WI38 (cell line): ENCODE data around the gene ZNF804A.

Source experiments
- H3K4me3 ChIP-seq: 2 replicates; pipeline ENCODE4 v1.5.1; 2011; ENCODE audit warnings: low read depth, mild to moderate bottlenecking, control low read depth, low read length
- CTCF ChIP-seq: IDR thresholded peaks from 2 replicates; pipeline ENCODE4 v1.5.1; 2012; ENCODE audit warnings: low read depth, mild to moderate bottlenecking, control low read depth, low read length

ZNF804A gene

GRCh38 chr2:184680825-184681224, 82.5 kb downstream of the ZNF804A start:
- H3K4me3 ChIP-seq: no peak overlapping the region
- no peak for TF ChIP-seq CTCF

GRCh38 chr2:184681642-184682321, 83.5 kb downstream of the ZNF804A start:
- no peak overlapping the region for H3K4me3 ChIP-seq
- no peak for TF ChIP-seq CTCF

- no peak for TF ChIP-seq CTCF
- H3K4me3 ChIP-seq: no peak overlapping the region
These were observed 85.6 kb downstream of the ZNF804A start for GRCh38 chr2:184683911-184684310.

- no peak for TF ChIP-seq CTCF
- no peak overlapping the region for H3K4me3 ChIP-seq
These were observed 87.9 kb downstream of the ZNF804A start for GRCh38 chr2:184685999-184686841.

- no peak overlapping the region for H3K4me3 ChIP-seq
- no peak for TF ChIP-seq CTCF
These were observed 91.3 kb downstream of the ZNF804A start for GRCh38 chr2:184689638-184690037.

- no peak for TF ChIP-seq CTCF
- no peak overlapping the region for H3K4me3 ChIP-seq
These were observed 93.9 kb downstream of the ZNF804A start for GRCh38 chr2:184692141-184692734.

- TF ChIP-seq CTCF: no peak
- no peak overlapping the region for H3K4me3 ChIP-seq
These were observed 98.3 kb downstream of the ZNF804A start for GRCh38 chr2:184696644-184697043.
